H1 (cell line): ENCODE data around the gene KRT222. TPM values are rescaled to one million over a fixed set of nuclear protein-coding genes. Genes with fewer than 3 reads are reported as not detected.

Experiments used
- NANOG ChIP-seq: IDR thresholded peaks from 2 replicates; pipeline ENCODE4 v1.6.1; 2011; ENCODE audit warnings: low read length, low read depth, mild to moderate bottlenecking, inconsistent platforms; ENCODE audit not compliant: insufficient read depth, poor library complexity, severe bottlenecking
- SIN3A ChIP-seq, 2 experiments: IDR thresholded peaks in 1 of 2; conservative IDR thresholded peaks in 1 of 2; 2 replicates each; pipeline ENCODE4 v1.6.1; 2011 to 2012; ENCODE audit warnings: low read length in 2 of 2, improper control_type of control experiment in 1 of 2, low read depth in 1 of 2, mild to moderate bottlenecking in 1 of 2
- SP4 ChIP-seq: IDR thresholded peaks from 2 replicates; pipeline ENCODE4 v1.6.1; 2012; ENCODE audit warnings: low read length, inconsistent platforms
- ZNF274 ChIP-seq: IDR thresholded peaks from 2 replicates; pipeline ENCODE4 v1.7.0; 2012; ENCODE audit warnings: low read length, borderline replicate concordance; ENCODE audit errors: extremely low read depth
- polyA plus RNA-seq, 7 experiments: library from polyadenylated mRNA; depleted of rRNA in 3 of 7; stranded (reverse) in 5 of 7; unstranded in 2 of 7; fragments of >200 nt in 5 of 7; fragments of 200-250 nt in 2 of 7; gene quantifications; 1 replicate in 5 of 7; 2 replicates in 1 of 7; 4 replicates in 1 of 7; pipeline versions ENCODE4 v1.2.1 to v1.2.3, GENCODE V29; 2011 to 2013; ENCODE audit warnings: missing spikeins in 2 of 7, mixed read lengths in 2 of 7
- total RNA-seq: library from RNA; stranded (reverse); fragmentation: NEBNext Ultra II Directional; extraction: Animal tissue kit (Norgen Biotek cat#: 25700); gene quantifications from 2 replicates; pipeline ENCODE4 v1.2.1, GENCODE V29; 2021

KRT222 gene
- total and polyA plus RNA-seq, 2 of the 8 experiments (the other 6 are each of a cell fraction or from before 2014, with no cell fraction given): 0.08 to 0.61 TPM

DNA sequence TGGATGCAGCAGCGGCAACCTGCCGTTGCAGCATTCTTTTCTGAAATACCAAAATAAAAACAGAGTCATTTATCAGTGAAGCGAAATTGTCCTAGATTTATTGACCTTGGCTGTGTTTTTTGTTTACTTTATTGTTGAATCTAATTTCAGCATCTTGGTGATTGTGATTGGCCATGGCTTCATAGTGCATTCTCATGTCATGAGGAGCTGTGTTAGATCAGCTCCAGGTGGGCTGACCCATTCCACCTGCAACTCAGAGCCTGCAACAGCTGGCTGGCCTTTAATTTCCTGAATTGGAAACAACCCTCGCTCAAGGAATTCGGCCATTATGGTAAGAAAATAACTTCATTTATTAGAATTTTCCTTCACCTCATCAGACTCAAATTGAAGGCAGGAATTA is 22.1 kb upstream of the KRT222 start (continued):
- no peak for TF ChIP-seq SIN3A (conservative IDR thresholded peaks at IDR 0.05 in 1 of 2, IDR thresholded peaks at IDR 0.05 in 1 of 2; ENCODE audit: low read depth in 1 of 2, low read length in 2 of 2)
- TF ChIP-seq ZNF274: no peak
- no peak for TF ChIP-seq NANOG
- no peak for TF ChIP-seq SP4
